GM06990 (cell line): ENCODE results near the gene UROS.

Source experiments
- DNase-seq: peaks from one replicate; pipeline ENCODE4 v3.0.0-alpha.2; 2011; ENCODE audit not compliant: insufficient read length; ENCODE audit errors: extremely low read depth
- H3K27me3 ChIP-seq: replicated peaks from 2 replicates; pipeline ENCODE4 v1.6.0; 2011; ENCODE audit warnings: low read length; ENCODE audit not compliant: control insufficient read depth, insufficient read depth
- H3K36me3 ChIP-seq: 2 replicates; pipeline ENCODE4 v1.5.1; 2011; ENCODE audit warnings: low read length; ENCODE audit not compliant: control insufficient read depth, insufficient read depth
- H3K4me3 ChIP-seq: replicated peaks from 2 replicates; pipeline ENCODE4 v1.5.1; 2011; ENCODE audit warnings: low read depth, mild to moderate bottlenecking, control low read depth, low read length
- CTCF ChIP-seq: IDR thresholded peaks from 2 replicates; pipeline ENCODE4 v1.5.1; 2011; ENCODE audit warnings: low read length, control low read depth, mild to moderate bottlenecking, inconsistent platforms; ENCODE audit not compliant: insufficient read depth, poor library complexity, severe bottlenecking

UROS gene

GRCh38 chr10:125773687-125774543 is 49.1 kb downstream of the UROS start:
- Histone ChIP-seq H3K36me3 (peaks cover 4% of the 10 kb centered on the region), H3K4me3 (no peak overlapping the region), H3K27me3 (no peaks in the 10 kb centered on the region; the same call in 1 of the 2 replicates)
- TF ChIP-seq CTCF = no peak
- DNase-seq = no peak

GRCh38 chr10:125772864-125773180 is 50.2 kb downstream of the UROS start:
- no peak for TF ChIP-seq CTCF
- no peak overlapping the region for H3K4me3 ChIP-seq
- no peaks in the 10 kb centered on the region; the same call in 1 of the 2 replicates for H3K27me3 ChIP-seq
- peaks cover 4% of the 10 kb centered on the region for H3K36me3 ChIP-seq
- DNase-seq = no peak

- no peak for DNase-seq
- H3K36me3 ChIP-seq = peaks cover 4% of the 10 kb centered on the region
These were observed 50.8 kb downstream of the UROS start for GRCh38 chr10:125772112-125772863.

GRCh38 chr10:125770844-125771243 is 52.2 kb downstream of the UROS start:
- Histone ChIP-seq H3K27me3 (no peaks in the 10 kb centered on the region), H3K4me3 (no peak overlapping the region), H3K36me3 (peaks cover 8% of the 10 kb centered on the region)
- DNase-seq = no peak
- TF ChIP-seq CTCF = no peak

More at GRCh38 chr10:125772112-125772863, 50.8 kb downstream of the UROS start:
- TF ChIP-seq CTCF = no peak
- H3K4me3 ChIP-seq = no peak overlapping the region
- H3K27me3 ChIP-seq = no peaks in the 10 kb centered on the region; the same call in 1 of the 2 replicates

- no peaks in the 10 kb centered on the region for H3K27me3 ChIP-seq
- H3K36me3 ChIP-seq = peaks cover 11% of the 10 kb centered on the region
- no peak overlapping the region for H3K4me3 ChIP-seq
- no peak for DNase-seq
- no peak for TF ChIP-seq CTCF
These were observed 53.9 kb downstream of the UROS start for GRCh38 chr10:125769175-125769574.
